ENCODE measurements around the gene CARHSP1.

GRCh38 chr16:8828541-8829165 is 40.2 kb downstream of the CARHSP1 start:
- TF ChIP-seq, protein P1, sequence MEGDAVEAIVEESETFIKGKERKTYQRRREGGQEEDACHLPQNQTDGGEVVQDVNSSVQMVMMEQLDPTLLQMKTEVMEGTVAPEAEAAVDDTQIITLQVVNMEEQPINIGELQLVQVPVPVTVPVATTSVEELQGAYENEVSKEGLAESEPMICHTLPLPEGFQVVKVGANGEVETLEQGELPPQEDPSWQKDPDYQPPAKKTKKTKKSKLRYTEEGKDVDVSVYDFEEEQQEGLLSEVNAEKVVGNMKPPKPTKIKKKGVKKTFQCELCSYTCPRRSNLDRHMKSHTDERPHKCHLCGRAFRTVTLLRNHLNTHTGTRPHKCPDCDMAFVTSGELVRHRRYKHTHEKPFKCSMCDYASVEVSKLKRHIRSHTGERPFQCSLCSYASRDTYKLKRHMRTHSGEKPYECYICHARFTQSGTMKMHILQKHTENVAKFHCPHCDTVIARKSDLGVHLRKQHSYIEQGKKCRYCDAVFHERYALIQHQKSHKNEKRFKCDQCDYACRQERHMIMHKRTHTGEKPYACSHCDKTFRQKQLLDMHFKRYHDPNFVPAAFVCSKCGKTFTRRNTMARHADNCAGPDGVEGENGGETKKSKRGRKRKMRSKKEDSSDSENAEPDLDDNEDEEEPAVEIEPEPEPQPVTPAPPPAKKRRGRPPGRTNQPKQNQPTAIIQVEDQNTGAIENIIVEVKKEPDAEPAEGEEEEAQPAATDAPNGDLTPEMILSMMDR (IDR thresholded peaks at IDR 0.05; ENCODE audit: low read depth, low read length) = no peak
- TF ChIP-seq POLR2A (IDR thresholded peaks at IDR 0.05; ENCODE audit: extremely low read depth, insufficient read length) (no peak), MYC (IDR thresholded peaks at IDR 0.05; ENCODE audit: low read depth, low read length) (no peak)
- TF ChIP-seq, protein P2, sequence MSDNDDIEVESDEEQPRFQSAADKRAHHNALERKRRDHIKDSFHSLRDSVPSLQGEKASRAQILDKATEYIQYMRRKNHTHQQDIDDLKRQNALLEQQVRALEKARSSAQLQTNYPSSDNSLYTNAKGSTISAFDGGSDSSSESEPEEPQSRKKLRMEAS (IDR thresholded peaks at IDR 0.05; ENCODE audit: low read depth, low read length) = no peak
